Caco-2 (cell line): ENCODE measurements around the gene TBX3. TPM values are rescaled to one million over a fixed set of nuclear protein-coding genes. Genes with fewer than 3 reads are reported as not detected.

Source experiments
- BruUV-seq: library from RNA; stranded (reverse); fragments of 400-500 nt; replicated peaks from 2 replicates; lab custom pipeline; 2021; lab: Mats Ljungman, UMichigan
- CTCF ChIA-PET: fragments of 300-600 bp; sonication (Branson Sonifier 250); formaldehyde crosslinking; loops from one replicate; lab custom pipeline; 2022; ENCODE audit warnings: antibody characterized with exemption; lab: Charles Lee
- POLR2A ChIA-PET: fragments of 300-600 bp; sonication (Branson Sonifier 250); formaldehyde crosslinking; loops from one replicate; lab custom pipeline; 2022; ENCODE audit warnings: antibody characterized with exemption; lab: Charles Lee
- DNase-seq, 2 experiments: peaks; one replicate each; pipeline versions ENCODE4 v3.0.0 to v3.0.0-alpha.2; 2020 to 2022
- H3K27me3 ChIP-seq: replicated peaks from 2 replicates; pipeline ENCODE4 v1.6.0; 2011; ENCODE audit warnings: low read length; ENCODE audit not compliant: control insufficient read depth, insufficient read depth
- H3K36me3 ChIP-seq: 2 replicates; pipeline ENCODE4 v1.5.1; 2011; ENCODE audit warnings: low read length; ENCODE audit not compliant: control insufficient read depth, insufficient read depth
- H3K4me1 ChIP-seq: fragments of 250-450 bp; sonication (Bioruptor Pico); 2 replicates; pipeline ENCODE4 v1.5.1; 2020; ENCODE audit warnings: mild to moderate bottlenecking
- H3K4me3 ChIP-seq: 2 replicates; pipeline ENCODE4 v1.5.1; 2011; ENCODE audit warnings: low read depth, mild to moderate bottlenecking, control low read depth, low read length
- H3K9me3 ChIP-seq: fragments of 250-450 bp; sonication (Bioruptor Pico); 2 replicates; pipeline ENCODE4 v1.5.1; 2020; ENCODE audit warnings: mild to moderate bottlenecking, moderate library complexity
- H3K27ac Mint-ChIP-seq: one replicate; pipeline ENCODE4 v1.8.0; 2022; ENCODE audit warnings: mixed read lengths; ENCODE audit not compliant: unreplicated experiment
- H3K27me3 Mint-ChIP-seq: one replicate; pipeline ENCODE4 v1.8.0; 2022; ENCODE audit warnings: mixed read lengths; ENCODE audit not compliant: insufficient read depth, unreplicated experiment
- H3K36me3 Mint-ChIP-seq: one replicate; pipeline ENCODE4 v1.8.0; 2022; ENCODE audit warnings: mild to moderate bottlenecking, mixed read lengths; ENCODE audit not compliant: insufficient read depth, unreplicated experiment
- H3K4me1 Mint-ChIP-seq: one replicate; pipeline ENCODE4 v1.8.0; 2022; ENCODE audit warnings: low read depth, mixed read lengths; ENCODE audit not compliant: unreplicated experiment
- H3K4me3 Mint-ChIP-seq: one replicate; pipeline ENCODE4 v1.8.0; 2022; ENCODE audit warnings: mild to moderate bottlenecking, moderate library complexity, mixed read lengths; ENCODE audit not compliant: unreplicated experiment
- H3K9me3 Mint-ChIP-seq: one replicate; pipeline ENCODE4 v1.8.0; 2022; ENCODE audit warnings: mixed read lengths; ENCODE audit not compliant: unreplicated experiment
- intact Hi-C: fragments of 100-400 bp; cut with micrococcal nuclease; formaldehyde crosslinking; loops from one replicate; pipeline ENCODE4 v1.10.0; 2022; ENCODE audit not compliant: unreplicated experiment
- total RNA-seq: library from RNA; stranded (reverse); gene quantifications from 2 replicates; pipeline ENCODE4 v1.2.3, GENCODE V29; 2022
- TF ChIP-seq, protein P1 (sequence below), 2 experiments: fragments of 200-600 bp in 1 of 2; IDR thresholded peaks; 1 replicate in 1 of 2; 2 replicates in 1 of 2; pipeline versions ENCODE4 v1.5.1 to v1.8.0; 2011 to 2022; ENCODE audit warnings: antibody characterized with exemption in 1 of 2, control low read depth in 1 of 2, inconsistent platforms in 1 of 2, low read depth in 1 of 2, low read length in 1 of 2, mild to moderate bottlenecking in 1 of 2, moderate library complexity in 1 of 2; ENCODE audit not compliant: insufficient read depth in 1 of 2, severe bottlenecking in 1 of 2, unreplicated experiment in 1 of 2

The TBX3 gene
- total RNA-seq, 1 experiment from 2014 or later = 47.2 TPM

DNA sequence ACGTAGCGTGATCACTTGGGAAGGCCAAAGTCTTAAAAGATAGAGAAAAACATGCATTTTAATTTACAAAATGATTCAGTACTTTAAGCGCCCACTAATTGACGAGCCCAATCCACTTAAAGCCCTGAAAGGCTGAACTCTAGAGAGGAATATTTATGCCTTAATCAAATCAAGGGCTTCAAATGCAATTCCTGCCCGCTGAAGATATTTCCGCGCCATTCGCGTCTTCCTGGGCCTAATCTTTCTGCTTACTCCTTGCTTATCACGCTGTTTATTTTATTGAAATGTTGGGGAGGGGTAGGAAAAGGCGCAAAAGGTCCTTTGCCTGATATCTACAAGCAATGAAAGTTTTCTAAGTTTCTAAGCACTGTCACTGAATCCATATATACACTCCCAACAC, 4.0 kb downstream of the TBX3 start:
- DNase-seq = no peak
- Histone ChIP-seq H3K9me3 (no peaks in the 10 kb centered on the region), H3K4me1 (peaks cover 10% of the 10 kb centered on the region), H3K27me3 (no peaks in the 10 kb centered on the region), H3K4me3 (no peak overlapping the region), H3K36me3 (peaks cover 2% of the 10 kb centered on the region; the same call in 1 of the 2 replicates)
- TF ChIP-seq, protein P1, sequence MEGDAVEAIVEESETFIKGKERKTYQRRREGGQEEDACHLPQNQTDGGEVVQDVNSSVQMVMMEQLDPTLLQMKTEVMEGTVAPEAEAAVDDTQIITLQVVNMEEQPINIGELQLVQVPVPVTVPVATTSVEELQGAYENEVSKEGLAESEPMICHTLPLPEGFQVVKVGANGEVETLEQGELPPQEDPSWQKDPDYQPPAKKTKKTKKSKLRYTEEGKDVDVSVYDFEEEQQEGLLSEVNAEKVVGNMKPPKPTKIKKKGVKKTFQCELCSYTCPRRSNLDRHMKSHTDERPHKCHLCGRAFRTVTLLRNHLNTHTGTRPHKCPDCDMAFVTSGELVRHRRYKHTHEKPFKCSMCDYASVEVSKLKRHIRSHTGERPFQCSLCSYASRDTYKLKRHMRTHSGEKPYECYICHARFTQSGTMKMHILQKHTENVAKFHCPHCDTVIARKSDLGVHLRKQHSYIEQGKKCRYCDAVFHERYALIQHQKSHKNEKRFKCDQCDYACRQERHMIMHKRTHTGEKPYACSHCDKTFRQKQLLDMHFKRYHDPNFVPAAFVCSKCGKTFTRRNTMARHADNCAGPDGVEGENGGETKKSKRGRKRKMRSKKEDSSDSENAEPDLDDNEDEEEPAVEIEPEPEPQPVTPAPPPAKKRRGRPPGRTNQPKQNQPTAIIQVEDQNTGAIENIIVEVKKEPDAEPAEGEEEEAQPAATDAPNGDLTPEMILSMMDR (IDR thresholded peaks at IDR 0.05; ENCODE audit: insufficient read depth in 1 of 2, low read depth in 1 of 2, low read length in 1 of 2, severe bottlenecking in 1 of 2, unreplicated experiment in 1 of 2) = no peak
- CTCF ChIA-PET = no interaction called here
- peaks cover 91% of the 10 kb centered on the region for H3K36me3 Mint-ChIP-seq
- intact Hi-C loops = loop anchor here (5.0 to 10.0 kb wide), 2 partner anchors 222 to 325 kb away; no protein-coding TSS in a partner anchor
- no peaks in the 10 kb centered on the region for H3K27me3 Mint-ChIP-seq
- no TSS peak for BruUV-seq
- POLR2A ChIA-PET = no interaction called here
- no peak overlapping the region for H3K27ac Mint-ChIP-seq
- H3K4me1 Mint-ChIP-seq = peaks cover 17% of the 10 kb centered on the region
- peak overlapping the region; percentile 90 for H3K4me3 Mint-ChIP-seq
- no peaks in the 10 kb centered on the region for H3K9me3 Mint-ChIP-seq

GRCh38 chr12:114679452-114679875, 4.5 kb downstream of the TBX3 start:
- no peaks in the 10 kb centered on the region for H3K27me3 Mint-ChIP-seq
- peak overlapping the region; percentile 90 for H3K4me3 Mint-ChIP-seq
- DNase-seq = no peak
- peaks cover 2% of the 10 kb centered on the region; the same call in 1 of the 2 replicates for H3K36me3 ChIP-seq
- ChIA-PET POLR2A (no interaction called here), CTCF (no interaction called here)
- BruUV-seq = no TSS peak
- TF ChIP-seq, protein P1 (IDR thresholded peaks at IDR 0.05; ENCODE audit: insufficient read depth in 1 of 2, low read depth in 1 of 2, low read length in 1 of 2, severe bottlenecking in 1 of 2, unreplicated experiment in 1 of 2) = no peak
- peaks cover 10% of the 10 kb centered on the region for H3K4me1 ChIP-seq
- peaks cover 95% of the 10 kb centered on the region for H3K36me3 Mint-ChIP-seq
- H3K27ac Mint-ChIP-seq = no peak overlapping the region
- no peaks in the 10 kb centered on the region for H3K9me3 Mint-ChIP-seq
- no peaks in the 10 kb centered on the region for H3K27me3 ChIP-seq
- intact Hi-C loops = no loop called here
- no peak overlapping the region for H3K4me3 ChIP-seq
- H3K4me1 Mint-ChIP-seq = peaks cover 17% of the 10 kb centered on the region
- no peaks in the 10 kb centered on the region for H3K9me3 ChIP-seq

DNA sequence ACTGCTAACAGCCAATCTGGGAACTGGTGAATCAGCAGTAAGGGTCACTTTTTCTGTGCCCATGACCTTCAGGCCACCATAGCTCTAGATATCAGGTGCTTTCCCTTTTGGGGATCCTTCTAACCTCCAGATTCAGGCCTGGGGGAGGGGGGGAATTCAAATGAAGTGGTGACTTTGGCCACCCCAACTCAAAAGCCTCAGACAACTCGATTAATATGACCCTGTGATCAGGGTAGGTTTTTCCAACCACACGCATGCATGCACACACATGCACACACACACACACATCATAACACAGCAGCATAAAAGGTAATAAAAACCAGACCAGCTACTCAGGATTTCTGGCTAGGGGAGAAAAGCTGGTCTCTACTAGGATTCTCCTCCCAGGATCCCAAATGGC, 5.3 kb downstream of the TBX3 start:
- no peaks in the 10 kb centered on the region for H3K9me3 ChIP-seq
- no TSS peak for BruUV-seq
- Mint-ChIP-seq H3K27me3 (no peaks in the 10 kb centered on the region), H3K4me3 (no peak overlapping the region), H3K4me1 (peaks cover 17% of the 10 kb centered on the region), H3K36me3 (peaks cover 95% of the 10 kb centered on the region), H3K9me3 (no peaks in the 10 kb centered on the region), H3K27ac (no peak overlapping the region)
- ChIA-PET POLR2A (no interaction called here), CTCF (no interaction called here)
- no peaks in the 10 kb centered on the region for H3K27me3 ChIP-seq
- intact Hi-C loops = no loop called here
- H3K4me3 ChIP-seq = no peak overlapping the region
- no peak for DNase-seq
- H3K36me3 ChIP-seq = peaks cover 4% of the 10 kb centered on the region
- TF ChIP-seq, protein P1 (IDR thresholded peaks at IDR 0.05; ENCODE audit: insufficient read depth in 1 of 2, low read depth in 1 of 2, low read length in 1 of 2, severe bottlenecking in 1 of 2, unreplicated experiment in 1 of 2) = no peak
- peaks cover 10% of the 10 kb centered on the region for H3K4me1 ChIP-seq
